K562 (cell line): ENCODE data around the gene ITPKA. TPM values are rescaled to one million over a fixed set of nuclear protein-coding genes. Genes with fewer than 3 reads are reported as not detected.

Experiments used
- ATAC-seq: fragments of 200-7000 bp; cut with Tn5 transposase; 3 replicates; pipeline ENCODE4 v1.9.1; 2020; ENCODE audit warnings: moderate library complexity
- BruUV-seq: library from RNA; stranded (reverse); fragments of 400-500 nt; replicated peaks from 2 replicates; lab custom pipeline; 2021; lab: Mats Ljungman, UMichigan
- CTCF ChIA-PET: fragments of 300-600 bp; formaldehyde crosslinking; extraction: SDS; loops from one replicate; lab custom pipeline; 2021; ENCODE audit warnings: low intra/inter-chr PET ratio; lab: Yijun Ruan, JAX
- POLR2A ChIA-PET: fragments of 300-600, 350-650 bp; sonication (Branson Sonifier 250); formaldehyde crosslinking; extraction: SDS; loops from one replicate; lab custom pipeline; 2021; ENCODE audit warnings: antibody characterized with exemption, inconsistent platforms; lab: Yijun Ruan, JAX
- DNase-seq, 4 experiments: peaks; one replicate each; pipeline versions ENCODE4 v3.0.0 to v3.0.0-alpha.2; 2011 to 2018; ENCODE audit warnings: low spot score in 3 of 4, mixed read lengths in 3 of 4; ENCODE audit errors: extremely low read depth in 1 of 4
- FAIRE-seq: peaks from 2 replicates; lab custom pipeline; 2011; peaks lifted over from hg19 to GRCh38; lab: Jason Lieb, UNC
- H2AFZ ChIP-seq: 2 replicates; pipeline ENCODE4 v1.6.0; 2011; ENCODE audit warnings: low read depth, low read length, control low read depth, inconsistent platforms
- H3K27ac ChIP-seq: fragments of 200-600 bp; 3 replicates; pipeline ENCODE4 v1.8.0; 2011; ENCODE audit warnings: low read depth, mild to moderate bottlenecking, control low read depth, inconsistent platforms, low read length, moderate library complexity, mixed read lengths; ENCODE audit errors: extremely low read depth
- H3K27me3 ChIP-seq, 2 experiments: fragments of 300-600 bp in 1 of 2; 2 replicates in 1 of 2; 3 replicates in 1 of 2; pipeline versions ENCODE4 v1.6.0 to v1.8.0; 2011; ENCODE audit warnings: inconsistent platforms in 2 of 2, low read length in 2 of 2, mild to moderate bottlenecking in 1 of 2, mixed read lengths in 1 of 2, moderate library complexity in 1 of 2; ENCODE audit not compliant: control insufficient read depth in 2 of 2, insufficient read depth in 2 of 2
- H3K36me3 ChIP-seq: fragments of 300-600 bp; 3 replicates; pipeline ENCODE4 v1.8.0; 2011; ENCODE audit warnings: mild to moderate bottlenecking, low read length, inconsistent platforms; ENCODE audit not compliant: control insufficient read depth, insufficient read depth
- H3K4me1 ChIP-seq, 2 experiments: fragments of 200-600 bp in 1 of 2; replicated peaks in 1 of 2; 2 replicates in 1 of 2; 3 replicates in 1 of 2; pipeline versions ENCODE4 v1.5.1 to v1.8.0; 2011; ENCODE audit warnings: inconsistent platforms in 2 of 2, low read length in 2 of 2, mild to moderate bottlenecking in 1 of 2, mixed read lengths in 1 of 2, moderate library complexity in 1 of 2; ENCODE audit not compliant: control insufficient read depth in 2 of 2, insufficient read depth in 2 of 2
- H3K4me2 ChIP-seq: 2 replicates; pipeline ENCODE4 v1.6.1; 2011; ENCODE audit warnings: low read length, control low read depth, inconsistent platforms, mixed read lengths; ENCODE audit not compliant: insufficient read depth
- H3K4me3 ChIP-seq: fragments of 200-600 bp; sonication (generic), shearing (Covaris generic); 2 replicates; pipeline ENCODE4 v1.5.1; 2016; ENCODE audit warnings: control low read depth, inconsistent platforms
- H3K79me2 ChIP-seq: fragments of 200-600 bp; 3 replicates; pipeline ENCODE4 v1.8.0; 2011; ENCODE audit warnings: low read length, inconsistent platforms; ENCODE audit not compliant: control insufficient read depth, insufficient read depth
- H3K9ac ChIP-seq, 2 experiments: 2 replicates each; pipeline versions ENCODE4 v1.6.0 to v1.6.1; 2011; ENCODE audit warnings: low read depth in 2 of 2, low read length in 2 of 2, control low read depth in 1 of 2, inconsistent platforms in 1 of 2, mild to moderate bottlenecking in 1 of 2, mixed read lengths in 1 of 2; ENCODE audit not compliant: insufficient read depth in 1 of 2
- H3K9me1 ChIP-seq: one replicate; pipeline ENCODE4 v1.6.0; 2011; ENCODE audit warnings: inconsistent platforms, mild to moderate bottlenecking, low read length, moderate library complexity; ENCODE audit not compliant: control insufficient read depth, insufficient read depth
- H3K9me3 ChIP-seq: replicated peaks from 2 replicates; pipeline ENCODE4 v1.5.1; 2011; ENCODE audit warnings: low read depth, low read length, inconsistent platforms; ENCODE audit not compliant: control insufficient read depth, insufficient read depth
- H4K20me1 ChIP-seq: replicated peaks from 2 replicates; pipeline ENCODE4 v1.6.1; 2011; ENCODE audit warnings: low read length, inconsistent platforms, mixed read lengths; ENCODE audit not compliant: control insufficient read depth, insufficient read depth
- HNRNPUL1 ChIP-seq: fragments of 200-400 bp; formaldehyde crosslinking; IDR thresholded peaks from 2 replicates; pipeline ENCODE4 v1.6.1; 2017; ENCODE audit warnings: low read length
- JUN ChIP-seq, 2 experiments: sonication (generic) in 1 of 2; formaldehyde crosslinking in 1 of 2; IDR thresholded peaks; 2 replicates each; pipeline versions ENCODE4 v1.6.1 to v1.8.0; 2012 to 2022; ENCODE audit warnings: borderline replicate concordance in 2 of 2, mild to moderate bottlenecking in 2 of 2, improper control_type of control experiment in 1 of 2, low read depth in 1 of 2, low read length in 1 of 2, missing genetic modification reagents in 1 of 2
- ZBTB7A ChIP-seq: IDR thresholded peaks from 2 replicates; pipeline ENCODE4 v1.6.1; 2011; ENCODE audit warnings: low read depth, mild to moderate bottlenecking, low read length, moderate library complexity, borderline replicate concordance; ENCODE audit not compliant: control insufficient read depth
- ZNF318 ChIP-seq, 2 experiments: fragments of 450-650 bp; IDR thresholded peaks; 2 replicates each; pipeline ENCODE4 v1.6.1; 2016; ENCODE audit warnings: mild to moderate bottlenecking in 2 of 2, borderline replicate concordance in 1 of 2, low read depth in 1 of 2, moderate library complexity in 1 of 2
- WGBS: fragments of 100-300 bp; shearing (Covaris generic); methylation state at CpG from one replicate; pipeline ENCODE4 v1.1.6; 2016; ENCODE audit warnings: low coverage, mixed read lengths; ENCODE audit not compliant: insufficient coverage; ENCODE audit errors: missing lambda C conversion rate; 5-methylcytosine and 5-hydroxymethylcytosine counted together
- in situ Hi-C: fragments of 300-500 bp; cut with MboI; formaldehyde crosslinking; loops from 4 replicates; pipeline ENCODE4 v1.15.0; 2018; ENCODE audit warnings: inconsistent platforms, mixed read lengths
- intact Hi-C: fragments of 100-400 bp; cut with micrococcal nuclease; formaldehyde crosslinking; loops from 2 replicates; pipeline ENCODE4 v1.14.2; 2022
- polyA plus RNA-seq, 8 experiments: library from polyadenylated mRNA; depleted of rRNA in 4 of 8; stranded (reverse) in 5 of 8; unstranded in 3 of 8; fragments of >200 nt; fragmentation: Nextera tagmentation in 2 of 8; fragmentation: Illumina TruSeq in 1 of 8; extraction: Ambion mirVana in 2 of 8; extraction: Trizol in 1 of 8; gene quantifications; 2 replicates each; pipeline versions ENCODE4 v1.2.1 to v1.2.3, GENCODE V29; 2011 to 2014; ENCODE audit warnings: inconsistent platforms in 1 of 8, missing spikeins in 1 of 8
- total RNA-seq, 7 experiments: library from RNA; depleted of rRNA in 6 of 7; stranded (reverse); fragments of >200 nt in 6 of 7; fragmentation: Illumina TruSeq in 2 of 7; extraction: Trizol in 2 of 7; gene quantifications; 2 replicates each; pipeline versions ENCODE4 v1.2.1 to v1.2.3, GENCODE V29; 2011 to 2021; ENCODE audit warnings: low replicate concordance in 1 of 7
- TF ChIP-seq, protein P1 (sequence below): fragments of 450-650 bp; formaldehyde crosslinking; IDR thresholded peaks from 2 replicates; pipeline ENCODE4 v1.4.0; 2020; ENCODE audit warnings: mild to moderate bottlenecking, moderate library complexity
- TF ChIP-seq, protein P2 (sequence below): sonication (generic); formaldehyde crosslinking; IDR thresholded peaks from 2 replicates; pipeline ENCODE4 v1.8.0; 2022; ENCODE audit warnings: mild to moderate bottlenecking, missing genetic modification reagents, borderline replicate concordance

ITPKA gene
- total and polyA plus RNA-seq, 9 of the 15 experiments (the other 6 are each of a cell fraction or from before 2014, with no cell fraction given), result 0.14 to 68.4 (median 11.5) TPM

DNA sequence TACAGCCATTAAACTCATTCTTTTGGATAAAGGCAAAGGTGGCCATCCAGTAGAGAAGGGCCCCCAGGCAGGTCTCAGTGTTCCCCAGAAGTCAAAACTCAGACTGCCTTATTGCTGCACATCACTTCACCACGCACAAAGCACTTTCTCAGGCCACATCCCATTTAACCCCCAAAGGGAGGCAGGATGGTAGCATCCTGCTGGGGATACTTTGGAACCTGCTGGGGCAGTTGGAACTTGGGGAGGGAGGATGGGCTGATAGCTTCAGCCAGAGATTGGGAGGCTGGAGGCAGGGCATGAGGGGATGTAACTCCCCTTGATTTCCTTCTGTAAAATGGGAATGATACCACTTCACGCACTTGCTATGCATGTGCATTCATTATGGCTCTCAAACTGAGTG lies 5.0 kb downstream of the ITPKA start:
- Histone ChIP-seq H3K27me3 (no peaks in the 10 kb centered on the region), H3K36me3 (peaks cover 24% of the 10 kb centered on the region; the same call in 2 of the 3 replicates)
- no TSS peak for BruUV-seq
- TF ChIP-seq ZBTB7A (no peak), JUN (IDR thresholded peaks at IDR 0.05; ENCODE audit: borderline replicate concordance, low read depth, low read length) (no peak), JUN (CRISPR knock-in tag; IDR thresholded peaks at IDR 0.05; ENCODE audit: borderline replicate concordance) (no peak), HNRNPUL1 (no peak), ZNF318 (IDR thresholded peaks at IDR 0.05; ENCODE audit: borderline replicate concordance in 1 of 2, low read depth in 1 of 2) (no peak)
- TF ChIP-seq, protein P1, sequence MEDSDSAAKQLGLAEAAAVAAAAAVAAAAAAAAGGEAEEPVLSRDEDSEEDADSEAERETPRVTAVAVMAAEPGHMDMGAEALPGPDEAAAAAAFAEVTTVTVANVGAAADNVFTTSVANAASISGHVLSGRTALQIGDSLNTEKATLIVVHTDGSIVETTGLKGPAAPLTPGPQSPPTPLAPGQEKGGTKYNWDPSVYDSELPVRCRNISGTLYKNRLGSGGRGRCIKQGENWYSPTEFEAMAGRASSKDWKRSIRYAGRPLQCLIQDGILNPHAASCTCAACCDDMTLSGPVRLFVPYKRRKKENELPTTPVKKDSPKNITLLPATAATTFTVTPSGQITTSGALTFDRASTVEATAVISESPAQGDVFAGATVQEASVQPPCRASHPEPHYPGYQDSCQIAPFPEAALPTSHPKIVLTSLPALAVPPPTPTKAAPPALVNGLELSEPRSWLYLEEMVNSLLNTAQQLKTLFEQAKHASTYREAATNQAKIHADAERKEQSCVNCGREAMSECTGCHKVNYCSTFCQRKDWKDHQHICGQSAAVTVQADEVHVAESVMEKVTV (CRISPR knock-in tag), result no peak
- TF ChIP-seq, protein P2, sequence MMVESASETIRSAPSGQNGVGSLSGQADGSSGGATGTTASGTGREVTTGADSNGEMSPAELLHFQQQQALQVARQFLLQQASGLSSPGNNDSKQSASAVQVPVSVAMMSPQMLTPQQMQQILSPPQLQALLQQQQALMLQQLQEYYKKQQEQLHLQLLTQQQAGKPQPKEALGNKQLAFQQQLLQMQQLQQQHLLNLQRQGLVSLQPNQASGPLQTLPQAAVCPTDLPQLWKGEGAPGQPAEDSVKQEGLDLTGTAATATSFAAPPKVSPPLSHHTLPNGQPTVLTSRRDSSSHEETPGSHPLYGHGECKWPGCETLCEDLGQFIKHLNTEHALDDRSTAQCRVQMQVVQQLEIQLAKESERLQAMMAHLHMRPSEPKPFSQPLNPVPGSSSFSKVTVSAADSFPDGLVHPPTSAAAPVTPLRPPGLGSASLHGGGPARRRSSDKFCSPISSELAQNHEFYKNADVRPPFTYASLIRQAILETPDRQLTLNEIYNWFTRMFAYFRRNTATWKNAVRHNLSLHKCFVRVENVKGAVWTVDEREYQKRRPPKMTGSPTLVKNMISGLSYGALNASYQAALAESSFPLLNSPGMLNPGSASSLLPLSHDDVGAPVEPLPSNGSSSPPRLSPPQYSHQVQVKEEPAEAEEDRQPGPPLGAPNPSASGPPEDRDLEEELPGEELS (CRISPR knock-in tag), result no peak
- TF ChIP-seq, all 486 proteins: peak for 0
- Histone ChIP-seq H4K20me1 (no peaks in the 10 kb centered on the region), H2AFZ (no peak overlapping the region), H3K9ac (no peak overlapping the region), H3K9me3 (no peaks in the 10 kb centered on the region), H3K27ac (no peak overlapping the region), H3K9me1 (no peaks in the 10 kb centered on the region), H3K4me2 (no peak overlapping the region), H3K79me2 (peaks cover 36% of the 10 kb centered on the region), H3K4me1 (peaks cover 16 to 28% of the 10 kb centered on the region in 2 experiments; a peak in 4 of 5 replicates), H3K4me3 (no peak overlapping the region)
- ChIA-PET CTCF (no interaction called here), POLR2A (interaction anchor here (0.7 to 2.8 kb wide), 2 partner anchors 9 to 25 kb away, joined by 4 to 8 read pairs; no protein-coding TSS in a partner anchor)
- FAIRE-seq (no peak), ATAC-seq (no peak), DNase-seq (no peak)
- 72% methylated on average over 2 of the region's 2 CpGs for WGBS
- in situ Hi-C loops, result no loop called here
- intact Hi-C loops, result no loop called here
